Measurements from ENCODE around the gene IFI44.
A peak's percentile ranks its signal among the peaks of the same experiment; 100 is the strongest.

IFI44 gene

GRCh38 chr1:78640462-78640861 lies 9.2 kb upstream of the IFI44 start:
- DNase-seq (ENCODE audit: low read depth) = peak; percentile 7
- TF ChIP-seq MAX (IDR thresholded peaks at IDR 0.05; ENCODE audit: low read depth, low read length) (no peak), CTCF (IDR thresholded peaks at IDR 0.05; ENCODE audit: low read depth, low read length) (no peak), POLR2A (IDR thresholded peaks at IDR 0.05; ENCODE audit: extremely low read depth, insufficient read length) (no peak), MYC (IDR thresholded peaks at IDR 0.05; ENCODE audit: low read depth, low read length) (no peak)
- no peak overlapping the region for H3K4me3 ChIP-seq (ENCODE audit: low read depth, low read length)

GRCh38 chr1:78641558-78641957 lies 8.1 kb upstream of the IFI44 start:
- H3K4me3 ChIP-seq (ENCODE audit: low read depth, low read length) = no peak overlapping the region
- TF ChIP-seq MYC (IDR thresholded peaks at IDR 0.05; ENCODE audit: low read depth, low read length) (no peak), CTCF (IDR thresholded peaks at IDR 0.05; ENCODE audit: low read depth, low read length) (no peak), MAX (IDR thresholded peaks at IDR 0.05; ENCODE audit: low read depth, low read length) (no peak), POLR2A (IDR thresholded peaks at IDR 0.05; ENCODE audit: extremely low read depth, insufficient read length) (no peak)
- DNase-seq (ENCODE audit: low read depth) = no peak

- DNase-seq (ENCODE audit: low read depth) = peak; percentile 56
- no peak for TF ChIP-seq CTCF (IDR thresholded peaks at IDR 0.05; ENCODE audit: low read depth, low read length)
- TF ChIP-seq POLR2A (IDR thresholded peaks at IDR 0.05; ENCODE audit: extremely low read depth, insufficient read length) = no peak
- TF ChIP-seq MYC (IDR thresholded peaks at IDR 0.05; ENCODE audit: low read depth, low read length) = no peak
- no peak for TF ChIP-seq MAX (IDR thresholded peaks at IDR 0.05; ENCODE audit: low read depth, low read length)
- H3K4me3 ChIP-seq (ENCODE audit: low read depth, low read length) = no peak overlapping the region
Measured at GRCh38 chr1:78645723-78646122, 3.9 kb upstream of the IFI44 start.

GRCh38 chr1:78647238-78647637 lies 2.4 kb upstream of the IFI44 start:
- no peak for DNase-seq (ENCODE audit: low read depth)
- no peak overlapping the region for H3K4me3 ChIP-seq (ENCODE audit: low read depth, low read length)
- TF ChIP-seq MYC (IDR thresholded peaks at IDR 0.05; ENCODE audit: low read depth, low read length) = no peak
- no peak for TF ChIP-seq MAX (IDR thresholded peaks at IDR 0.05; ENCODE audit: low read depth, low read length)
- TF ChIP-seq CTCF (IDR thresholded peaks at IDR 0.05; ENCODE audit: low read depth, low read length) = no peak
- no peak for TF ChIP-seq POLR2A (IDR thresholded peaks at IDR 0.05; ENCODE audit: extremely low read depth, insufficient read length)

GRCh38 chr1:78650114-78650660 lies 556 bp downstream of the IFI44 start:
- H3K4me3 ChIP-seq (ENCODE audit: low read depth, low read length) = no peak overlapping the region
- no peak for DNase-seq (ENCODE audit: low read depth)
- no peak for TF ChIP-seq POLR2A (IDR thresholded peaks at IDR 0.05; ENCODE audit: extremely low read depth, insufficient read length)
- no peak for TF ChIP-seq MYC (IDR thresholded peaks at IDR 0.05; ENCODE audit: low read depth, low read length)
- TF ChIP-seq CTCF (IDR thresholded peaks at IDR 0.05; ENCODE audit: low read depth, low read length) = no peak
- TF ChIP-seq MAX (IDR thresholded peaks at IDR 0.05; ENCODE audit: low read depth, low read length) = no peak

Data from NB4 (cell line).